Measurements from ENCODE around the gene FKBP15.

FKBP15 gene

DNA sequence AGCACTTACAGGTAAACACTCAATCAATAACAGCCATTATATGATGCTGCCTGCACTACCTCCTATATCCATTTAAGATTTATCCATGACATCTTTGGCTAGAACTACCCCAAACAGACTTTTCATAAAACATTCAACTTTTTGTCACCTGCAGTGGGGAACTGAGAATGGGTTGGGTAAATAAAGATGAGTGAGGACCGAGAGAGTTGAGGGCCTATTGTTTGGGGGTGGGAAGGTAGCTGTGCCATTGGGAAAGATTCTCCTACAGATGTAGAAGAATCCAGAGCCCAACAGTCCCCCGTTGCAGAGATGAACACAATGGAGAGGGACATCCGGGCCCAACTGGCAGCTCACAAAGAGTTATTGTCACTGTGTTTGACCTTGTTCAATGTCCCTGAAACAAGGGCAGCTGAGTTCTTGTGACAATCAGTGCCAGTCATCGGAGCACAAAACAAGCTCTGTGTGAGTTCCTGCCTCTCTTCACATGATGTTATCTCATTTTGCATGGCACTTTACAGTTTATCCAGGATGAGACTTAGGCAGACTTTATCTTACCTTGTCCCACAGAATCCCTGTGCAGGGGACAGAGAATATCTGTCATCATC, 81.8 kb downstream of the FKBP15 start:
- Histone ChIP-seq H3K27ac (no peak overlapping the region), H3K4me3 (no peak overlapping the region)
- no peak for DNase-seq (ENCODE audit: low spot score)
- TF ChIP-seq, protein P1, sequence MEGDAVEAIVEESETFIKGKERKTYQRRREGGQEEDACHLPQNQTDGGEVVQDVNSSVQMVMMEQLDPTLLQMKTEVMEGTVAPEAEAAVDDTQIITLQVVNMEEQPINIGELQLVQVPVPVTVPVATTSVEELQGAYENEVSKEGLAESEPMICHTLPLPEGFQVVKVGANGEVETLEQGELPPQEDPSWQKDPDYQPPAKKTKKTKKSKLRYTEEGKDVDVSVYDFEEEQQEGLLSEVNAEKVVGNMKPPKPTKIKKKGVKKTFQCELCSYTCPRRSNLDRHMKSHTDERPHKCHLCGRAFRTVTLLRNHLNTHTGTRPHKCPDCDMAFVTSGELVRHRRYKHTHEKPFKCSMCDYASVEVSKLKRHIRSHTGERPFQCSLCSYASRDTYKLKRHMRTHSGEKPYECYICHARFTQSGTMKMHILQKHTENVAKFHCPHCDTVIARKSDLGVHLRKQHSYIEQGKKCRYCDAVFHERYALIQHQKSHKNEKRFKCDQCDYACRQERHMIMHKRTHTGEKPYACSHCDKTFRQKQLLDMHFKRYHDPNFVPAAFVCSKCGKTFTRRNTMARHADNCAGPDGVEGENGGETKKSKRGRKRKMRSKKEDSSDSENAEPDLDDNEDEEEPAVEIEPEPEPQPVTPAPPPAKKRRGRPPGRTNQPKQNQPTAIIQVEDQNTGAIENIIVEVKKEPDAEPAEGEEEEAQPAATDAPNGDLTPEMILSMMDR (IDR thresholded peaks at IDR 0.05): no peak

DNA sequence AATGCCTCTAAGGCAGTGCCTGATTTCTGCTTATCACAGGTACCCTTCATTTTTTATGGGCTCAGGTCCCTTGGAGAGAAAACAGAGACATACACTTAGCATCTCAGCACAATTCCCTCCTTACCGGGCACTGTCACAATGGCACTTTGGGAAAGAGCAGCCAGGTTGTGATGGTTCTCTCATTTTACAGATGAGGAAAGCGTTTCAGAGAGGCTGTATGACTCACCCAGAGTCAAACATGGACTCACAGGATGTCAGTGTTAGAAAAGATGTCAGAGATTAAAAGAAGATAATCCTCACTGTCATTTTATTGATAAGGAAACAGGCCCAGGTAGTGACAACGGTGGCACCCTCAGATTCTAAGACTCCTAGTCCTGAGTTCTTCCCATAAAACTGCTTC, 82.3 kb downstream of the FKBP15 start:
- Histone ChIP-seq H3K27ac (no peak overlapping the region), H3K4me3 (no peak overlapping the region)
- TF ChIP-seq, protein P1 (IDR thresholded peaks at IDR 0.05): no peak
- no peak for DNase-seq (ENCODE audit: low spot score)

DNA sequence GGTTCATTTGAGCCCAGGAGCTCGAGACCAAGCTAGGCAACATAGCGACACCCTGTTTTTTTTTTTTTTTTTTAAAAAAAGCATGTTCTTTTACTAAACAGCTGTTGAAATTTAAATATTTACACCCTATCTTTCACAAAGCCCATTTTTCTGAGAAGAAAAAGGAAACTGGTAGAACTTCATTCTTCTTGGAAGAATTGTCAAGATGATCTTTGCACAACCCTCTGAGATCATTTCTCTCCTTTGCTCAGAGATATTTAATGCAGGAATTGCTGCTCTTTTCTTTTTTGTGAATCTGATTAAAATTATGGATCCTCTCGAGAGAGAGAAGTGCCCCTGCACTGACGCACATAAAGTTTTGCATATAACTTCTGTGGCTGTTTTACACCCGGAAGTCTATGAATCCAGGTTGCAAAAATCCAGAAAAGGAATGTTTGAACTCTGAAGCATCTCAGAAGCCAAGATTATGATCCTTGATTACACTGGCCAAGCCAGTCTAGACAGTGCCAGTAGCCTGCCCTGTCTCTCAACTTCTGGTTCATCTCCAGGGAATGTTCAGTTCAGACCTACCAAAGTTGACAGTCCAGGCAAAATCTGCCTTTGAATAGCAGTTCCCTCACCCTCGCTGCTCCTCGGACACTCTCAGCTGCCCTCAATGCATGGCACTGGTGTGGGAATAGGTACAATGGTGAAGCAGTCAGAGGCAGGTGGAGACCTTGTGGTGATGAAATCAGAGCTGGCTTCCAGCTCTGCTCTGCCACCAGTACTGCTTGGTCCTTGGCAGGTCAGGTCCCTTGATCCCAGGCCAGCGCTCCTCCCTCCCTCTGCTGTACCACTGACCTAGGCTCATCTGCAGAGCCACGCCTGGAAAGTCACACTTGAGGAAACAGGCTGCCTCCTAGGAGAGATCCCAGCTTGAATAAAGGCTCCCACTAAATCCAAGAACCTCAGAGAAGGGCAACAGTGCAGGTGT, 83.6 kb downstream of the FKBP15 start:
- Histone ChIP-seq H3K4me3 (no peak overlapping the region), H3K27ac (no peak overlapping the region)
- DNase-seq (ENCODE audit: low spot score): no peak
- TF ChIP-seq, protein P1 (IDR thresholded peaks at IDR 0.05): no peak

DNA sequence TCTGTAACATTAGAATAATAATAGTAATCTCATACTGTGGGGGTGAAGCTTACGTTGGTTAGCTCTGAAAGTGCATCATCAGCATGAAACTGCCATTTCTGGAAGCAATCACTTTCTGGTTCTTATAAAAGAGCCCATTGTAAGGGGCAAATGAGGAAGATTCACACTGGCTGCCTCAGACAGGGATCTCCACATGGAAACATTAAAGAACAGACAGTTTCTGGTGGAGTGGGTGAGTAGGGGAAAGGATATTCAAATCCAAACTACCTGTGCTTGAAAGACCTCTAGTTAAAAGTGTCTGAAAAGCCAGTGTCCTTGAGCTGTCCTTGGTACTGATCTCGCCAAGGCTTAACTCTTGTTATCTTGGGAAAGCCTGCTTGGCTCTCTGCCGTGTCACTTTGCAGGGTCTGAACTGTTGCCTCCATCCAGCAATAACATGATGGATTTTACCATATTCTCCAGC, 89.4 kb downstream of the FKBP15 start:
- TF ChIP-seq, protein P1 (IDR thresholded peaks at IDR 0.05): no peak
- Histone ChIP-seq H3K27ac (no peak overlapping the region), H3K4me3 (no peak overlapping the region)
- DNase-seq (ENCODE audit: low spot score): no peak

DNA sequence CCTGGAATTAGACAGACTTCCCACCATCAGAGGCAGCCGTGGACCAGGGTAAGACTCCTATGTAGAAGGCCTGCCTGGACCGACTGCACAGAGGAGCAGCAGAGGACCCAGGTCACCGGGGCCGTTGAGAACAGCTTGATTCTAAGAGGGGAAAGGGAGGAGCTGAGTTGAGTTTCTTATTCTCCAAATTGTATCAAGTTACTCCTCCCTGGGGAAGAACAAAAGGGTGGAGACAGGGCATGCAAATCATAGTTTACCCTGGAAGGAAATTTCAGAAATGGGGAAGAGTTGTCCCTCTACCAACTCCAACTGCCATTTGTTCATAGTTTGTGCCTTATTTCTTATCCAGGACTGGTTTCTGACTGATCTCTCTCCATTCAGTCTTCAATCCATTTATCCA, 91.2 kb downstream of the FKBP15 start:
- H3K4me3 ChIP-seq: no peak overlapping the region
- peak; percentile 50 for DNase-seq (ENCODE audit: low spot score)
- no peak overlapping the region for H3K27ac ChIP-seq
- TF ChIP-seq, protein P1 (IDR thresholded peaks at IDR 0.05): no peak

DNA sequence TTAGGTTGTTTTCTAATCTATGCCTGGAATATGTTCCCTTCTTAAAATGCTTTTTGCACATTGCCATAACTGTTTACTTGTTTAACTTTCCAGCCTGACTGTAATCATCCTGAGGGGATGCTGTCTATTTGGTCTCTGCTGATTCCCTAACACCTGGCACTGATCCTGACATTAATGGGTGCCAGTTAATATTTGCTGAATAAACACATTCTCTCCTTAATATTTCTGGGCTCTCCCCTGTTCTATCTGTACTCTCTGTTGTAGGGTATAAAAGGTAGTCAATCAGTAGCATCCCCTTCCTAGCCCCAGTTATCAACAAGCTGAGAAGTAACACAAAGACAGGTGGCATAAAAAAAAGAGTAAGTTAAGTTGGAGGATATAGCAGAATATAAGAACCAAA, 91.6 kb downstream of the FKBP15 start:
- no peak overlapping the region for H3K27ac ChIP-seq
- no peak for DNase-seq (ENCODE audit: low spot score)
- no peak overlapping the region for H3K4me3 ChIP-seq
- TF ChIP-seq, protein P1 (IDR thresholded peaks at IDR 0.05): no peak
